Spinal cord (tissue), 10 donors: Measurements from ENCODE around the gene ARID3C. TPM values are rescaled to one million over a fixed set of nuclear protein-coding genes. Genes with fewer than 3 reads are reported as not detected.
A peak's percentile ranks its signal among the peaks of the same experiment; 100 is the strongest.

Source experiments
- DNase-seq, 6 donors: peaks; one replicate each; pipeline versions ENCODE4 v3.0.0 to v3.0.0-alpha.2; 2013 to 2015; ENCODE audit warnings: low spot score in 6 of 6, low read depth in 4 of 6
- H3K27ac ChIP-seq: one replicate; pipeline ENCODE4 v1.5.1; 2013; ENCODE audit warnings: low read depth, low read length, control low read depth
- H3K27me3 ChIP-seq: one replicate; pipeline ENCODE4 v1.6.1; 2013; ENCODE audit warnings: low read length; ENCODE audit not compliant: control insufficient read depth, insufficient read depth
- H3K36me3 ChIP-seq: one replicate; pipeline ENCODE4 v1.6.1; 2013; ENCODE audit warnings: low read length; ENCODE audit not compliant: control insufficient read depth, insufficient read depth
- H3K4me1 ChIP-seq: one replicate; pipeline ENCODE4 v1.6.1; 2013; ENCODE audit warnings: low read length; ENCODE audit not compliant: control insufficient read depth, insufficient read depth
- H3K4me3 ChIP-seq: one replicate; pipeline ENCODE4 v1.5.1; 2013; ENCODE audit warnings: low read depth, low read length, control low read depth
- H3K9me3 ChIP-seq: one replicate; pipeline ENCODE4 v1.6.1; 2013; ENCODE audit warnings: low read length; ENCODE audit not compliant: control insufficient read depth, insufficient read depth
- WGBS: methylation state at CpG from one replicate; pipeline ENCODE4 v1.1.5; 2013; ENCODE audit warnings: missing lambda C conversion rate; ENCODE audit not compliant: insufficient coverage; 5-methylcytosine and 5-hydroxymethylcytosine counted together
- polyA plus RNA-seq, 2 donors: library from polyadenylated mRNA; unstranded; fragments of 120-200 nt; gene quantifications; one replicate each; pipeline ENCODE4 v1.2.1, GENCODE V29; 2013; ENCODE audit not compliant: insufficient read length in 2 of 2
- total RNA-seq, 2 donors: library from RNA; depleted of rRNA in 1 of 2; stranded (reverse); fragments of 120-200 nt in 1 of 2; fragments of >200 nt in 1 of 2; gene quantifications; one replicate each; pipeline versions ENCODE4 v1.2.3 to v1.2.4, GENCODE V29; 2013 to 2014
- donor health status: healthy.

The ARID3C gene
- total and polyA plus RNA-seq, 4 donors, result 0.33 to 1.1 (median 0.63) TPM

GRCh38 chr9:34579104-34579807 is 49.6 kb downstream of the ARID3C start:
- peak in 2 of 6 donors; percentile 89 to 91 for DNase-seq
- Histone ChIP-seq H3K27me3 (no peaks in the 10 kb centered on the region), H3K4me1 (peaks cover 71% of the 10 kb centered on the region), H3K4me3 (no peak overlapping the region), H3K36me3 (peaks cover 30% of the 10 kb centered on the region), H3K27ac (peak overlapping the region; percentile 70), H3K9me3 (no peaks in the 10 kb centered on the region)
- 16% methylated on average over 4 of the region's 17 CpGs for WGBS

- peaks cover 38% of the 10 kb centered on the region for H3K36me3 ChIP-seq
- peaks cover 74% of the 10 kb centered on the region for H3K4me1 ChIP-seq
- H3K9me3 ChIP-seq, result no peaks in the 10 kb centered on the region
- WGBS, result 23% methylated on average over 15 of the region's 28 CpGs
- peak overlapping the region; percentile 67 for H3K27ac ChIP-seq
- peak overlapping the region; percentile 24 for H3K4me3 ChIP-seq
- peak in 2 of 6 donors; percentile 76 to 86 for DNase-seq
- H3K27me3 ChIP-seq, result no peaks in the 10 kb centered on the region
Observed at GRCh38 chr9:34578241-34579103, 50.4 kb downstream of the ARID3C start.

- Histone ChIP-seq H3K9me3 (no peaks in the 10 kb centered on the region), H3K27ac (peak overlapping the region; percentile 67), H3K4me3 (peak overlapping the region; percentile 24), H3K4me1 (peaks cover 71% of the 10 kb centered on the region), H3K27me3 (no peaks in the 10 kb centered on the region), H3K36me3 (peaks cover 41% of the 10 kb centered on the region)
- DNase-seq, result peak in 2 of 6 donors; percentile 85 to 91
- WGBS, result 1% methylated on average over 54 of the region's 62 CpGs
Observed at GRCh38 chr9:34577400-34578240, 51.2 kb downstream of the ARID3C start.

- Histone ChIP-seq H3K27me3 (no peaks in the 10 kb centered on the region), H3K27ac (peak overlapping the region; percentile 31), H3K9me3 (no peaks in the 10 kb centered on the region), H3K4me1 (peaks cover 78% of the 10 kb centered on the region), H3K36me3 (peaks cover 41% of the 10 kb centered on the region), H3K4me3 (no peak overlapping the region)
- peak in 1 of 6 donors; percentile 52 for DNase-seq
- WGBS, result 36% methylated on average over 9 of the region's 14 CpGs
Observed at GRCh38 chr9:34576597-34577399, 52.1 kb downstream of the ARID3C start.

GRCh38 chr9:34575862-34576596 is 52.8 kb downstream of the ARID3C start:
- Histone ChIP-seq H3K4me3 (no peak overlapping the region), H3K4me1 (peaks cover 84% of the 10 kb centered on the region), H3K9me3 (no peaks in the 10 kb centered on the region), H3K36me3 (peaks cover 40% of the 10 kb centered on the region), H3K27ac (peak overlapping the region; percentile 19), H3K27me3 (no peaks in the 10 kb centered on the region)
- peak in 2 of 6 donors; percentile 47 to 49 for DNase-seq
- WGBS, result 40% methylated on average over 15 of the region's 21 CpGs

- peaks cover 84% of the 10 kb centered on the region for H3K4me1 ChIP-seq
- H3K4me3 ChIP-seq, result no peak overlapping the region
- H3K27me3 ChIP-seq, result no peaks in the 10 kb centered on the region
- DNase-seq, result no peak
- no peaks in the 10 kb centered on the region for H3K9me3 ChIP-seq
- WGBS, result 20% methylated on average over 5 of the region's 8 CpGs
- no peak overlapping the region for H3K27ac ChIP-seq
- H3K36me3 ChIP-seq, result peaks cover 35% of the 10 kb centered on the region
Observed at GRCh38 chr9:34575241-34575640, 53.6 kb downstream of the ARID3C start.

GRCh38 chr9:34574571-34574970 is 54.3 kb downstream of the ARID3C start:
- WGBS, result 75% methylated on average over 11 of the region's 12 CpGs
- Histone ChIP-seq H3K4me1 (peaks cover 84% of the 10 kb centered on the region), H3K27ac (no peak overlapping the region)

GRCh38 chr9:34573599-34574325 is 55.1 kb downstream of the ARID3C start:
- H3K4me3 ChIP-seq, result no peak overlapping the region
- DNase-seq, result no peak
- no peaks in the 10 kb centered on the region for H3K9me3 ChIP-seq
- peaks cover 36% of the 10 kb centered on the region for H3K36me3 ChIP-seq
- WGBS, result 55% methylated on average over 13 of the region's 17 CpGs
- H3K27me3 ChIP-seq, result no peaks in the 10 kb centered on the region
- H3K4me1 ChIP-seq, result peaks cover 82% of the 10 kb centered on the region
- H3K27ac ChIP-seq, result no peak overlapping the region

More at GRCh38 chr9:34574571-34574970, 54.3 kb downstream of the ARID3C start:
- H3K36me3 ChIP-seq, result peaks cover 34% of the 10 kb centered on the region
- H3K4me3 ChIP-seq, result no peak overlapping the region
- no peak for DNase-seq
- no peaks in the 10 kb centered on the region for H3K27me3 ChIP-seq
- H3K9me3 ChIP-seq, result no peaks in the 10 kb centered on the region
